NCI-H345 (cell line): ENCODE data around the gene ZNF765.
A peak's percentile ranks its signal among the peaks of the same experiment; 100 is the strongest.
"Not testable (repeated sequence)": the region's sequence is repeated elsewhere in the genome, so short reads cannot be mapped to it uniquely, and the experiment has no call there.

Experiments used
- DNase-seq: peaks from one replicate; lab custom pipeline; 2025; lab: John Stamatoyannopoulos, UW

The ZNF765 gene

GRCh38 chr19:53422551-53422950, 27.6 kb downstream of the ZNF765 start:
- DNase-seq: peak; percentile 61

GRCh38 chr19:53423074-53423473, 28.1 kb downstream of the ZNF765 start:
- peak; percentile 65 for DNase-seq

GRCh38 chr19:53423680-53424079, 28.7 kb downstream of the ZNF765 start:
- peak; percentile 40 for DNase-seq

GRCh38 chr19:53424968-53425597, 30.1 kb downstream of the ZNF765 start:
- DNase-seq: peak; percentile 46

GRCh38 chr19:53431399-53432087, 36.6 kb downstream of the ZNF765 start, which contains the start of gene ZNF761:
Gene ZNF761 (plus strand): TSS chr19:53431984. CDS start chr19:53447269, 15,285 bp downstream.
- peak; percentile 94 for DNase-seq

- peak; percentile 1 for DNase-seq
Observed at GRCh38 chr19:53432088-53432661, 37.2 kb downstream of the ZNF765 start.

- not testable (repeated sequence) for DNase-seq
Observed at GRCh38 chr19:53443809-53444208, 48.9 kb downstream of the ZNF765 start.

GRCh38 chr19:53447196-53447595, 52.2 kb downstream of the ZNF765 start:
- DNase-seq: not testable (repeated sequence)

GRCh38 chr19:53455828-53456227, 60.9 kb downstream of the ZNF765 start:
- DNase-seq: no peak

GRCh38 chr19:53460131-53460721, 65.3 kb downstream of the ZNF765 start:
- DNase-seq: not testable (repeated sequence)

- no peak for DNase-seq
Observed at GRCh38 chr19:53461866-53462265, 66.9 kb downstream of the ZNF765 start.

GRCh38 chr19:53462861-53463260, 67.9 kb downstream of the ZNF765 start:
- no peak for DNase-seq

GRCh38 chr19:53463263-53463662, 68.3 kb downstream of the ZNF765 start:
- no peak for DNase-seq

- DNase-seq: no peak
Observed at GRCh38 chr19:53466726-53467484, 72.0 kb downstream of the ZNF765 start.

GRCh38 chr19:53467485-53468262, 72.7 kb downstream of the ZNF765 start, which contains the start of gene ZNF813:
Gene ZNF813 (plus strand): TSS chr19:53467733. CDS start chr19:53483823, 16,090 bp downstream.
- DNase-seq: peak; percentile 85

- not testable (repeated sequence) for DNase-seq
Observed at GRCh38 chr19:53468628-53469027, 73.7 kb downstream of the ZNF765 start.

GRCh38 chr19:53471916-53472315, 77.0 kb downstream of the ZNF765 start:
- no peak for DNase-seq

GRCh38 chr19:53474832-53475231, 79.9 kb downstream of the ZNF765 start:
- not testable (repeated sequence) for DNase-seq

- not testable (repeated sequence) for DNase-seq
Observed at GRCh38 chr19:53475470-53475869, 80.5 kb downstream of the ZNF765 start.
